Muscle of leg (tissue), 11 donors: ENCODE data around the gene PLEKHA8. TPM values are rescaled to one million over a fixed set of nuclear protein-coding genes. Genes with fewer than 3 reads are reported as not detected.

Source experiments
- DNase-seq: peaks from one replicate; pipeline ENCODE4 v3.0.0; 2013
- H3K27ac ChIP-seq: one replicate; pipeline ENCODE4 v1.5.1; 2013; ENCODE audit warnings: mild to moderate bottlenecking, low read length, control low read depth
- H3K27me3 ChIP-seq: one replicate; pipeline ENCODE4 v1.6.1; 2013; ENCODE audit warnings: low read length; ENCODE audit not compliant: control insufficient read depth, insufficient read depth
- H3K36me3 ChIP-seq: one replicate; pipeline ENCODE4 v1.6.1; 2013; ENCODE audit warnings: low read length; ENCODE audit not compliant: control insufficient read depth, insufficient read depth
- H3K4me1 ChIP-seq: one replicate; pipeline ENCODE4 v1.6.1; 2013; ENCODE audit warnings: low read length; ENCODE audit not compliant: control insufficient read depth, insufficient read depth
- H3K4me3 ChIP-seq: one replicate; pipeline ENCODE4 v1.5.1; 2013; ENCODE audit warnings: low read length, control low read depth
- H3K9me3 ChIP-seq: replicated peaks from 2 replicates; pipeline ENCODE4 v1.6.1; 2013; ENCODE audit warnings: low read depth, low read length; ENCODE audit not compliant: control insufficient read depth
- WGBS: methylation state at CpG from one replicate; pipeline ENCODE4 v1.1.5; 2013; ENCODE audit warnings: missing lambda C conversion rate; ENCODE audit not compliant: insufficient coverage; 5-methylcytosine and 5-hydroxymethylcytosine counted together
- polyA plus RNA-seq, 8 donors: library from polyadenylated mRNA; unstranded; fragments of 120-200 nt; gene quantifications; one replicate each; pipeline versions ENCODE4 v1.2.1 to v1.2.3, GENCODE V29; 2013; ENCODE audit warnings: inconsistent platforms in 1 of 8, low replicate concordance in 1 of 8; ENCODE audit not compliant: insufficient read length in 8 of 8, insufficient read depth in 1 of 8
- total RNA-seq: library from RNA; stranded (reverse); fragments of 120-200 nt; gene quantifications from one replicate; pipeline ENCODE4 v1.2.4, GENCODE V29; 2013

The PLEKHA8 gene
- total and polyA plus RNA-seq, 9 donors: 7.7 to 13.3 (median 11.2) TPM

- no peaks in the 10 kb centered on the region for H3K36me3 ChIP-seq
- H3K4me1 ChIP-seq: no peaks in the 10 kb centered on the region
- no peak overlapping the region for H3K4me3 ChIP-seq
These were observed 32.6 kb upstream of the PLEKHA8 start for GRCh38 chr7:29995652-29996051.

GRCh38 chr7:29996321-29996720, 31.9 kb upstream of the PLEKHA8 start:
- H3K27me3 ChIP-seq: no peaks in the 10 kb centered on the region
- no peak for DNase-seq
- H3K27ac ChIP-seq: no peak overlapping the region
- no peaks in the 10 kb centered on the region for H3K36me3 ChIP-seq
- no peak overlapping the region for H3K4me3 ChIP-seq
- peaks cover 15% of the 10 kb centered on the region for H3K9me3 ChIP-seq
- no peaks in the 10 kb centered on the region for H3K4me1 ChIP-seq

More at GRCh38 chr7:29995652-29996051, 32.6 kb upstream of the PLEKHA8 start:
- H3K27ac ChIP-seq: no peak overlapping the region
- DNase-seq: no peak
- no peaks in the 10 kb centered on the region for H3K27me3 ChIP-seq
- H3K9me3 ChIP-seq: peaks cover 15% of the 10 kb centered on the region

- Histone ChIP-seq H3K4me1 (no peaks in the 10 kb centered on the region), H3K36me3 (no peaks in the 10 kb centered on the region), H3K4me3 (no peak overlapping the region), H3K27ac (no peak overlapping the region), H3K27me3 (no peaks in the 10 kb centered on the region), H3K9me3 (peaks cover 8% of the 10 kb centered on the region)
- DNase-seq: no peak
These were observed 29.7 kb upstream of the PLEKHA8 start for GRCh38 chr7:29998489-29998888.

GRCh38 chr7:30001998-30002397, 26.2 kb upstream of the PLEKHA8 start:
- Histone ChIP-seq H3K27ac (no peak overlapping the region), H3K4me1 (no peaks in the 10 kb centered on the region), H3K9me3 (no peaks in the 10 kb centered on the region), H3K36me3 (no peaks in the 10 kb centered on the region), H3K27me3 (no peaks in the 10 kb centered on the region), H3K4me3 (no peak overlapping the region)
- WGBS: no CpG with 5 or more reads among the region's 2 CpGs
- no peak for DNase-seq

GRCh38 chr7:30003098-30003497, 25.1 kb upstream of the PLEKHA8 start:
- no peak for DNase-seq
- WGBS: no CpG with 5 or more reads among the region's 6 CpGs
- Histone ChIP-seq H3K9me3 (no peaks in the 10 kb centered on the region), H3K36me3 (no peaks in the 10 kb centered on the region), H3K4me3 (no peak overlapping the region), H3K27me3 (no peaks in the 10 kb centered on the region), H3K4me1 (no peaks in the 10 kb centered on the region), H3K27ac (no peak overlapping the region)

GRCh38 chr7:30005464-30005863, 22.7 kb upstream of the PLEKHA8 start:
- H3K27ac ChIP-seq: no peak overlapping the region

GRCh38 chr7:30010021-30010420, 18.2 kb upstream of the PLEKHA8 start:
- H3K4me3 ChIP-seq: no peak overlapping the region
- 77% methylated on average over 6 of the region's 6 CpGs for whole genome bisulfite sequencing
- no peaks in the 10 kb centered on the region for H3K4me1 ChIP-seq
- peaks cover 6% of the 10 kb centered on the region for H3K36me3 ChIP-seq
- no peaks in the 10 kb centered on the region for H3K9me3 ChIP-seq
- no peak overlapping the region for H3K27ac ChIP-seq
- no peaks in the 10 kb centered on the region for H3K27me3 ChIP-seq
- DNase-seq: no peak

More at GRCh38 chr7:30005464-30005863, 22.7 kb upstream of the PLEKHA8 start:
- no peaks in the 10 kb centered on the region for H3K4me1 ChIP-seq
- no peak for DNase-seq
- no peak overlapping the region for H3K4me3 ChIP-seq
- no peaks in the 10 kb centered on the region for H3K9me3 ChIP-seq
- no peaks in the 10 kb centered on the region for H3K36me3 ChIP-seq
- no CpG with 5 or more reads among the region's 3 CpGs for WGBS
- H3K27me3 ChIP-seq: no peaks in the 10 kb centered on the region

GRCh38 chr7:30012757-30013156, 15.5 kb upstream of the PLEKHA8 start:
- Histone ChIP-seq H3K36me3 (peaks cover 19% of the 10 kb centered on the region), H3K27me3 (no peaks in the 10 kb centered on the region), H3K4me3 (no peak overlapping the region), H3K4me1 (no peaks in the 10 kb centered on the region), H3K9me3 (no peaks in the 10 kb centered on the region), H3K27ac (no peak overlapping the region)
- WGBS: no CpG with 5 or more reads among the region's 3 CpGs
- DNase-seq: no peak

GRCh38 chr7:30018451-30018850, 9.8 kb upstream of the PLEKHA8 start:
- Histone ChIP-seq H3K27me3 (no peaks in the 10 kb centered on the region), H3K9me3 (no peaks in the 10 kb centered on the region), H3K4me1 (no peaks in the 10 kb centered on the region)

GRCh38 chr7:30019387-30019786, 8.8 kb upstream of the PLEKHA8 start:
- Histone ChIP-seq H3K36me3 (peaks cover 19% of the 10 kb centered on the region), H3K27ac (no peak overlapping the region), H3K27me3 (no peaks in the 10 kb centered on the region), H3K4me1 (no peaks in the 10 kb centered on the region), H3K4me3 (no peak overlapping the region), H3K9me3 (no peaks in the 10 kb centered on the region)
- WGBS: no CpG with 5 or more reads among the region's 1 CpG
- DNase-seq: no peak

More at GRCh38 chr7:30018451-30018850, 9.8 kb upstream of the PLEKHA8 start:
- no peak overlapping the region for H3K4me3 ChIP-seq
- no peak for DNase-seq
- H3K27ac ChIP-seq: no peak overlapping the region
- H3K36me3 ChIP-seq: peaks cover 24% of the 10 kb centered on the region

GRCh38 chr7:30019960-30020359, 8.3 kb upstream of the PLEKHA8 start:
- H3K4me1 ChIP-seq: no peaks in the 10 kb centered on the region
- no peaks in the 10 kb centered on the region for H3K27me3 ChIP-seq
- no peak for DNase-seq
- no CpG with 5 or more reads among the region's 1 CpG for WGBS
- no peaks in the 10 kb centered on the region for H3K9me3 ChIP-seq
- H3K27ac ChIP-seq: no peak overlapping the region
- H3K4me3 ChIP-seq: no peak overlapping the region
- H3K36me3 ChIP-seq: peaks cover 18% of the 10 kb centered on the region
